ENCODE results near the gene DAAM2.

The DAAM2 gene

GRCh38 chr6:39885691-39886090, 93.5 kb downstream of the DAAM2 start:
- in situ Hi-C loops (cut with MboI; ENCODE audit: low pct_unique_long_range_greater_than_20kb, low sequenced_read_pairs, unreplicated experiment): no loop called here
- no peak for TF ChIP-seq CTCF (IDR thresholded peaks at IDR 0.05; ENCODE audit: extremely low read depth, insufficient read depth, missing control alignments)

GRCh38 chr6:39886871-39887270, 94.7 kb downstream of the DAAM2 start:
- DNase-seq (ENCODE audit: low spot score): no peak
- no peak for TF ChIP-seq CTCF (IDR thresholded peaks at IDR 0.05; ENCODE audit: extremely low read depth, insufficient read depth, missing control alignments)
- in situ Hi-C loops (cut with MboI; ENCODE audit: low pct_unique_long_range_greater_than_20kb, low sequenced_read_pairs, unreplicated experiment): no loop called here

More at GRCh38 chr6:39885691-39886090, 93.5 kb downstream of the DAAM2 start:
- no peak for DNase-seq (ENCODE audit: low spot score)

DNA sequence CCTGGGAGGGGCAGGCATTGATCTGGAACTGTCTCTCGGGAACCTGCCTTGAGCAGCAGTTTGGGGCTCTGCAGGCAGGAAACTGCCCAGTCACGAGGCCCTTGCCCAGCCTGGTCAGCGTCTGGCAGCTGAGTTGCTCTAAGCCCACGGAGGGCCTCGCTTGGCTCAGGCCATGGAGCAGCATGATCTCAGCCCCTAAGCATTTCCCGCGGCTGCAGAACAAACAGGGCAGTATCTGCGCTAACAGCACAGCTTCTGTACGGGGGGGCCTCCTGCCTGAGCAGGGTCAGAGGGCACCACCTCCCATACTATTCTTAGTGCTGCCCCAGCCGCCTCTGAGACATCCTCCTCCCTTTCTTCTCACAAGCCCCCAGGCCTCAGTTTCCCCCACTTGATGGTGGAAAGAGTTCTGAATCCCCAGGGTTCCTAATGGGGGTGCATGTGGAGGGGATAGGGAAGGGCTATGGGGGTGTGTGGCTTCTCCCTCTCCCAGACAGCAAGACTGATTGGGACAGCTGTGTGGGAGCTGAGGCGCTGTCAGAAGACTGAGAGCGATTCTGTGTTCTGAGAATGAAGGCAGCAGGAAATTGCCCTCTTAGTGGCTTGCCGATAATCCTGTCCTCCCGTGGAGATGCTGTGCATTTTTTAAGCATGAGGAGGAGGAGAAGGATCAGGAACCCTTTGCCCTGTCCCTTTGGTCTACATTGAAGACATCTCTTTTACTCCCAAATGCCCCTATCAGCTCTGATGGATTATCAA, 95.7 kb downstream of the DAAM2 start:
- TF ChIP-seq CTCF (IDR thresholded peaks at IDR 0.05; ENCODE audit: extremely low read depth, insufficient read depth, missing control alignments): no peak
- in situ Hi-C loops (cut with MboI; ENCODE audit: low pct_unique_long_range_greater_than_20kb, low sequenced_read_pairs, unreplicated experiment): no loop called here
- DNase-seq (ENCODE audit: low spot score): no peak

- TF ChIP-seq CTCF (IDR thresholded peaks at IDR 0.05; ENCODE audit: extremely low read depth, insufficient read depth, missing control alignments): no peak
- in situ Hi-C loops (cut with MboI; ENCODE audit: low pct_unique_long_range_greater_than_20kb, low sequenced_read_pairs, unreplicated experiment): no loop called here
- DNase-seq (ENCODE audit: low spot score): no peak
Observed at GRCh38 chr6:39889229-39889628, 97.1 kb downstream of the DAAM2 start.

- no peak for DNase-seq (ENCODE audit: low spot score)
- no peak for TF ChIP-seq CTCF (IDR thresholded peaks at IDR 0.05; ENCODE audit: extremely low read depth, insufficient read depth, missing control alignments)
- in situ Hi-C loops (cut with MboI; ENCODE audit: low pct_unique_long_range_greater_than_20kb, low sequenced_read_pairs, unreplicated experiment): no loop called here
Observed at GRCh38 chr6:39891353-39891752, 99.2 kb downstream of the DAAM2 start.

GRCh38 chr6:39891976-39892375, 99.8 kb downstream of the DAAM2 start:
- in situ Hi-C loops (cut with MboI; ENCODE audit: low pct_unique_long_range_greater_than_20kb, low sequenced_read_pairs, unreplicated experiment): no loop called here
- no peak for DNase-seq (ENCODE audit: low spot score)
- no peak for TF ChIP-seq CTCF (IDR thresholded peaks at IDR 0.05; ENCODE audit: extremely low read depth, insufficient read depth, missing control alignments)
